H1 (cell line): ENCODE measurements around the gene COL8A2. TPM values are rescaled to one million over a fixed set of nuclear protein-coding genes. Genes with fewer than 3 reads are reported as not detected.

ENCODE experiments used
- ATF3 ChIP-seq: IDR thresholded peaks from 2 replicates; pipeline ENCODE4 v1.6.1; 2011; ENCODE audit warnings: low read depth, mild to moderate bottlenecking, low read length; ENCODE audit not compliant: insufficient read depth
- BRCA1 ChIP-seq: IDR thresholded peaks from 2 replicates; pipeline ENCODE4 v1.6.1; 2012; ENCODE audit warnings: low read depth, low read length, improper control_type of control experiment
- CBX8 ChIP-seq: fragments of 300-800, 300-1000 bp; sonication (generic); IDR thresholded peaks from 2 replicates; pipeline ENCODE4 v1.7.1; 2016; ENCODE audit warnings: low read depth, low read length, borderline replicate concordance
- CREB1 ChIP-seq: IDR thresholded peaks from 2 replicates; pipeline ENCODE4 v1.6.1; 2012; ENCODE audit warnings: inconsistent platforms
- GABPA ChIP-seq: IDR thresholded peaks from 2 replicates; pipeline ENCODE4 v1.6.1; 2011; ENCODE audit warnings: mild to moderate bottlenecking, low read length, moderate library complexity, borderline replicate concordance; ENCODE audit not compliant: insufficient read depth
- GTF2F1 ChIP-seq: IDR thresholded peaks from 2 replicates; pipeline ENCODE4 v1.6.1; 2012; ENCODE audit warnings: low read depth, low read length, improper control_type of control experiment, borderline replicate concordance
- HDAC2 ChIP-seq, 2 experiments: fragments of 300-600 bp in 1 of 2; sonication (generic) in 1 of 2; IDR thresholded peaks; 2 replicates each; pipeline ENCODE4 v1.6.1; 2011 to 2012; ENCODE audit warnings: low read depth in 2 of 2, low read length in 2 of 2, mild to moderate bottlenecking in 2 of 2, moderate library complexity in 2 of 2, borderline replicate concordance in 1 of 2, inconsistent platforms in 1 of 2
- KDM5A ChIP-seq: fragments of 200-600 bp; IDR thresholded peaks from 2 replicates; pipeline ENCODE4 v1.7.1; 2012; ENCODE audit warnings: mild to moderate bottlenecking, low read length, inconsistent platforms, mixed read lengths
- NRF1 ChIP-seq: IDR thresholded peaks from 2 replicates; pipeline ENCODE4 v1.6.1; 2011; ENCODE audit warnings: mild to moderate bottlenecking, low read depth, low read length, improper control_type of control experiment
- RBBP5 ChIP-seq: IDR thresholded peaks from 2 replicates; pipeline ENCODE4 v1.7.1; 2012; ENCODE audit warnings: low read depth, mild to moderate bottlenecking, inconsistent platforms, low read length, moderate library complexity, borderline replicate concordance
- SIRT6 ChIP-seq: IDR thresholded peaks from one replicate; pipeline ENCODE4 v1.7.1; 2012; ENCODE audit warnings: low read length, inconsistent platforms
- SP4 ChIP-seq: IDR thresholded peaks from 2 replicates; pipeline ENCODE4 v1.6.1; 2012; ENCODE audit warnings: low read length, inconsistent platforms
- TBP ChIP-seq: IDR thresholded peaks from 2 replicates; pipeline ENCODE4 v1.6.1; 2011; ENCODE audit warnings: low read depth, low read length, improper control_type of control experiment
- ZNF274 ChIP-seq: IDR thresholded peaks from 2 replicates; pipeline ENCODE4 v1.7.0; 2012; ENCODE audit warnings: low read length, borderline replicate concordance; ENCODE audit errors: extremely low read depth
- polyA plus RNA-seq, 7 experiments: library from polyadenylated mRNA; depleted of rRNA in 3 of 7; stranded (reverse) in 5 of 7; unstranded in 2 of 7; fragments of >200 nt in 5 of 7; fragments of 200-250 nt in 2 of 7; gene quantifications; 1 replicate in 5 of 7; 2 replicates in 1 of 7; 4 replicates in 1 of 7; pipeline versions ENCODE4 v1.2.1 to v1.2.3, GENCODE V29; 2011 to 2013; ENCODE audit warnings: missing spikeins in 2 of 7, mixed read lengths in 2 of 7
- total RNA-seq: library from RNA; stranded (reverse); fragmentation: NEBNext Ultra II Directional; extraction: Animal tissue kit (Norgen Biotek cat#: 25700); gene quantifications from 2 replicates; pipeline ENCODE4 v1.2.1, GENCODE V29; 2021
- TF ChIP-seq, protein P1 (sequence below): IDR thresholded peaks from 2 replicates; pipeline ENCODE4 v1.6.1; 2012; ENCODE audit warnings: low read length, inconsistent platforms

COL8A2 gene
- total and polyA plus RNA-seq, 2 of the 8 experiments (the other 6 are each of a cell fraction or from before 2014, with no cell fraction given): 2.1 to 2.8 TPM

- TF ChIP-seq, protein P1, sequence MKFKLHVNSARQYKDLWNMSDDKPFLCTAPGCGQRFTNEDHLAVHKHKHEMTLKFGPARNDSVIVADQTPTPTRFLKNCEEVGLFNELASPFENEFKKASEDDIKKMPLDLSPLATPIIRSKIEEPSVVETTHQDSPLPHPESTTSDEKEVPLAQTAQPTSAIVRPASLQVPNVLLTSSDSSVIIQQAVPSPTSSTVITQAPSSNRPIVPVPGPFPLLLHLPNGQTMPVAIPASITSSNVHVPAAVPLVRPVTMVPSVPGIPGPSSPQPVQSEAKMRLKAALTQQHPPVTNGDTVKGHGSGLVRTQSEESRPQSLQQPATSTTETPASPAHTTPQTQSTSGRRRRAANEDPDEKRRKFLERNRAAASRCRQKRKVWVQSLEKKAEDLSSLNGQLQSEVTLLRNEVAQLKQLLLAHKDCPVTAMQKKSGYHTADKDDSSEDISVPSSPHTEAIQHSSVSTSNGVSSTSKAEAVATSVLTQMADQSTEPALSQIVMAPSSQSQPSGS: no peak
- TF ChIP-seq CREB1: peak; percentile 11; the same call in 1 of the 2 replicates
- TF ChIP-seq CBX8: no peak
- TF ChIP-seq GTF2F1: no peak
- TF ChIP-seq ATF3: no peak
- TF ChIP-seq NRF1: no peak
- TF ChIP-seq BRCA1: no peak
- no peak for TF ChIP-seq GABPA
- 0 out of 4 replicates have a peak, but pooled peaks of 1 of the 2 experiments have one; percentile 11 for TF ChIP-seq HDAC2 (IDR thresholded peaks at IDR 0.05; ENCODE audit: borderline replicate concordance in 1 of 2, low read depth in 2 of 2, low read length in 2 of 2)
- TF ChIP-seq RBBP5: peak; percentile 61; the same call in 1 of the 2 replicates
- TF ChIP-seq TBP: no peak
- no peak for TF ChIP-seq SIRT6
- no peak for TF ChIP-seq ZNF274
- TF ChIP-seq SP4: no peak
- TF ChIP-seq KDM5A: no peak
Measured at GRCh38 chr1:36083635-36084496, 41.2 kb downstream of the COL8A2 start, which contains the start of gene TEKT2 (continued).
